Endothelial cell of umbilical vein (primary cell): ENCODE results near the gene MYOF. TPM values are rescaled to one million over a fixed set of nuclear protein-coding genes. Genes with fewer than 3 reads are reported as not detected.

Source experiments
- BruUV-seq: library from RNA; stranded (reverse); fragments of 400-500 nt; replicated peaks from 2 replicates; lab custom pipeline; 2021; lab: Mats Ljungman, UMichigan
- CTCF ChIA-PET: fragments of 300-600, 350-600 bp; sonication (Branson Sonifier 250); formaldehyde crosslinking; loops from one replicate; lab custom pipeline; 2021; ENCODE audit warnings: antibody characterized with exemption, inconsistent platforms; lab: Charles Lee
- POLR2A ChIA-PET: fragments of 300-600, 350-600 bp; sonication (Branson Sonifier 250); formaldehyde crosslinking; loops from one replicate; lab custom pipeline; 2021; ENCODE audit warnings: antibody characterized with exemption, inconsistent platforms; lab: Charles Lee
- DNase-seq: peaks from one replicate; pipeline ENCODE4 v3.0.0-alpha.2; 2011; ENCODE audit warnings: low read depth, low spot score
- FAIRE-seq: peaks from 2 replicates; lab custom pipeline; 2011; peaks lifted over from hg19 to GRCh38; lab: Jason Lieb, UNC
- H2AFZ ChIP-seq: 2 replicates; pipeline ENCODE4 v1.6.0; 2012; ENCODE audit warnings: low read depth, low read length, control low read depth, inconsistent platforms
- H3K27ac ChIP-seq: 2 replicates; pipeline ENCODE4 v1.5.1; 2011; ENCODE audit warnings: low read depth, mild to moderate bottlenecking, control low read depth, low read length, moderate library complexity; ENCODE audit not compliant: insufficient read depth
- H3K27me3 ChIP-seq, 2 experiments: 2 replicates each; pipeline versions ENCODE4 v1.6.0 to v1.6.1; 2011; ENCODE audit warnings: low read length in 2 of 2, mixed read lengths in 1 of 2; ENCODE audit not compliant: control insufficient read depth in 2 of 2, insufficient read depth in 2 of 2
- H3K36me3 ChIP-seq, 2 experiments: 2 replicates in 1 of 2; 3 replicates in 1 of 2; pipeline ENCODE4 v1.5.1; 2011; ENCODE audit warnings: low read length in 2 of 2, mild to moderate bottlenecking in 1 of 2, moderate library complexity in 1 of 2; ENCODE audit not compliant: control insufficient read depth in 2 of 2, insufficient read depth in 2 of 2; ENCODE audit errors: extremely low read depth in 1 of 2
- H3K4me1 ChIP-seq: 3 replicates; pipeline ENCODE4 v1.5.1; 2011; ENCODE audit warnings: mild to moderate bottlenecking, low read length; ENCODE audit not compliant: control insufficient read depth, insufficient read depth; ENCODE audit errors: extremely low read depth
- H3K4me2 ChIP-seq: 2 replicates; pipeline ENCODE4 v1.6.1; 2011; ENCODE audit warnings: low read length, control low read depth, mixed read lengths; ENCODE audit not compliant: insufficient read depth
- H3K4me3 ChIP-seq, 3 experiments: fragments of 200-600 bp in 1 of 3; sonication (generic), shearing (Covaris generic) in 1 of 3; replicated peaks in 1 of 3; 2 replicates each; pipeline ENCODE4 v1.5.1; 2011 to 2016; ENCODE audit warnings: control low read depth in 3 of 3, low read length in 3 of 3, mild to moderate bottlenecking in 2 of 3, inconsistent platforms in 1 of 3, low read depth in 1 of 3, moderate library complexity in 1 of 3; ENCODE audit not compliant: insufficient read depth in 1 of 3
- H3K79me2 ChIP-seq: 2 replicates; pipeline ENCODE4 v1.6.0; 2012; ENCODE audit warnings: low read length, inconsistent platforms; ENCODE audit not compliant: control insufficient read depth, insufficient read depth
- H3K9ac ChIP-seq: replicated peaks from 2 replicates; pipeline ENCODE3; 2011; ENCODE audit warnings: low read length, control low read depth; ENCODE audit not compliant: insufficient read depth; ENCODE audit errors: extremely low read depth
- H3K9me1 ChIP-seq: replicated peaks from 3 replicates; pipeline ENCODE4 v1.6.0; 2011; ENCODE audit warnings: mild to moderate bottlenecking, low read length; ENCODE audit not compliant: control insufficient read depth, insufficient read depth; ENCODE audit errors: extremely low read depth
- H3K9me3 ChIP-seq: replicated peaks from 2 replicates; pipeline ENCODE4 v1.5.1; 2012; ENCODE audit warnings: low read length, inconsistent platforms; ENCODE audit not compliant: control insufficient read depth, insufficient read depth
- H4K20me1 ChIP-seq: replicated peaks from 2 replicates; pipeline ENCODE3; 2011; ENCODE audit warnings: mild to moderate bottlenecking, low read length; ENCODE audit not compliant: control insufficient read depth, insufficient read depth; ENCODE audit errors: extremely low read depth
- CTCF ChIP-seq, 2 donors: IDR thresholded peaks; 1 replicate in 1 of 2; 2 replicates in 1 of 2; pipeline ENCODE4 v1.5.1; 2011; ENCODE audit warnings: low read length in 2 of 2, mild to moderate bottlenecking in 2 of 2, moderate library complexity in 2 of 2, control low read depth in 1 of 2, inconsistent platforms in 1 of 2, low read depth in 1 of 2; ENCODE audit not compliant: insufficient read depth in 1 of 2; ENCODE audit errors: extremely low read depth in 1 of 2
- EZH2 ChIP-seq: IDR thresholded peaks from 2 replicates; pipeline ENCODE4 v1.6.1; 2012; ENCODE audit warnings: borderline replicate concordance, low read depth, mild to moderate bottlenecking, moderate library complexity, low read length, inconsistent platforms; ENCODE audit not compliant: severe bottlenecking
- FOS ChIP-seq: IDR thresholded peaks from 2 replicates; pipeline ENCODE4 v1.6.1; 2011; ENCODE audit warnings: mild to moderate bottlenecking, low read length, moderate library complexity, borderline replicate concordance; ENCODE audit not compliant: insufficient read depth
- GATA2 ChIP-seq: IDR thresholded peaks from 2 replicates; pipeline ENCODE4 v1.7.0; 2011; ENCODE audit warnings: low read depth, mild to moderate bottlenecking, moderate library complexity, mixed read lengths, low read length; ENCODE audit not compliant: insufficient read length, insufficient read depth
- JUN ChIP-seq: IDR thresholded peaks from 2 replicates; pipeline ENCODE4 v1.6.1; 2011; ENCODE audit warnings: borderline replicate concordance, low read depth; ENCODE audit not compliant: insufficient read length, insufficient read depth
- MYC ChIP-seq: IDR thresholded peaks from one replicate; pipeline ENCODE4 v1.6.1; 2011; ENCODE audit warnings: mild to moderate bottlenecking, low read depth, low read length
- POLR2A ChIP-seq: IDR thresholded peaks from 2 replicates; pipeline ENCODE4 v1.6.1; 2012; ENCODE audit warnings: low read depth, mild to moderate bottlenecking, control low read depth, low read length
- POLR2AphosphoS5 ChIP-seq: IDR thresholded peaks from 2 replicates; pipeline ENCODE4 v1.6.1; 2012; ENCODE audit warnings: low read depth, mild to moderate bottlenecking, control low read depth, low read length, moderate library complexity; ENCODE audit not compliant: insufficient read depth
- dilution Hi-C: fragments of 300-500 bp; cut with MboI; formaldehyde crosslinking; loops from one replicate; pipeline ENCODE4 v1.15.0; 2019; ENCODE audit warnings: low sequenced_read_pairs; ENCODE audit not compliant: extremely low pct_ligation_motif_present
- intact Hi-C: fragments of 100-400 bp; cut with micrococcal nuclease; formaldehyde crosslinking; loops from one replicate; pipeline ENCODE4 v1.10.0; 2022
- polyA plus RNA-seq, 4 experiments: library from polyadenylated mRNA; depleted of rRNA in 3 of 4; stranded (reverse) in 3 of 4; unstranded in 1 of 4; fragments of >200 nt; gene quantifications; 2 replicates each; pipeline versions ENCODE4 v1.2.1 to v1.2.3, GENCODE V29; 2011 to 2012; ENCODE audit warnings: missing spikeins in 1 of 4
- total RNA-seq: library from RNA; stranded (reverse); gene quantifications from 2 replicates; pipeline ENCODE4 v1.2.3, GENCODE V29; 2021
- TF ChIP-seq, protein P1 (sequence below): IDR thresholded peaks from 2 replicates; pipeline ENCODE4 v1.6.1; 2011; ENCODE audit not compliant: insufficient read depth, insufficient read length

MYOF gene
- total and polyA plus RNA-seq, 2 donors (not counting 3 experiments of a cell fraction or from before 2014, with no cell fraction given) = 98.4 to 379 TPM

DNA sequence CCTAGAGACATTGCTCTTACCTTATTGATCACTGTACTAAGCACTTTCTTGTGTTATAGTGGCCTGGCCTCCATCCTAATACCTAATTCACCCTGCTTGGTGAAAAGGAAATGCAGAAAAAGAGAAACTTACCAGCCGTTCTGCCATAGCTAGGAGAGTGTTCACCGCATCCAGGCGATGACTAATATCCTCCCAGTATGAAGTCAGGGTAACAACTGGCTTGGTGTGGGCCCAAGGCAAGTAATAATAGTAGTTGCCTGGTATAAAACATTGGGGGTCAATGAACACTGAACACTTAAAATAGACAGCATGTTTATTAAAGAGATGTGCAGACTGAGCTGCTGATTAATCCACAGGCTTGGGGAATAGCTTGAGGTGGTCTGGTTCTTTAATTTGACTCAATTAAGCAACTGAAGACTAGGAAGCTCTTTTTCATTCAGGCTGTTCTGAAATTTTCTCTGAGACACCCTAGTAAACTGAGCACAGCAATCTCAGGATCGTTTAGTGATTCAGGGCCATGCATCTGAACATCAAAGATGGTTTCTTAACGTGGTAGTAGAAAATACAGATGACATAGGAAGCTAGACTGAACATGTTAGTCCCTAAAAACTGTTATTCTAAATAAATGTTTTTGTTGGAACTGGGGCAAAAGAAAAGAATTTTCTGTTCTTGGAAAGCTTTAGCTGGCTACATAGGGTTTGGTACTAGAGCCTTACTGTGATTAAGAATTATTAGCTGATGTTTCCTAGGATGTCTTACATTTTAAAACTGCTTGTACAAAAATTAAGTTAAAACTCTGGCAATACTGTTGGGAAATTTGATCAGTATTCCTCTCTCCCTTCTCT is 102.2 kb downstream of the MYOF start:
- no peak for TF ChIP-seq POLR2A
- TF ChIP-seq FOS = peak; percentile 90
- TF ChIP-seq POLR2AphosphoS5 = peak; percentile 59
- TF ChIP-seq JUN = peak; percentile 81
- Histone ChIP-seq H3K9ac (peak overlapping the region; percentile 65), H3K4me1 (peaks cover 58% of the 10 kb centered on the region), H3K4me2 (peak overlapping the region; percentile 65), H3K4me3 (no peak overlapping the region), H4K20me1 (no peaks in the 10 kb centered on the region), H3K9me1 (no peaks in the 10 kb centered on the region), H3K9me3 (no peaks in the 10 kb centered on the region), H3K27me3 (no peaks in the 10 kb centered on the region), H3K27ac (peak overlapping the region; percentile 73), H3K79me2 (peaks cover 10% of the 10 kb centered on the region), H3K36me3 (peaks cover 31 to 37% of the 10 kb centered on the region in 2 experiments), H2AFZ (no peak overlapping the region)
- peak; percentile 81 for FAIRE-seq
- ChIA-PET POLR2A (interaction anchor here (0.8 to 1.5 kb wide), 4 partner anchors 78 to 100 kb away, joined by 3 read pairs; no protein-coding TSS in a partner anchor), CTCF (interaction anchor here (0.6 to 7.5 kb wide), 12 partner anchors 11 to 132 kb away, joined by 3 to 451 read pairs (median 4); partner anchors contain the start of gene MYOF)
- intact Hi-C loops = no loop called here
- peak; percentile 83 for DNase-seq
- dilution Hi-C loops = no loop called here
- BruUV-seq = TSS peak; percentile 63

DNA sequence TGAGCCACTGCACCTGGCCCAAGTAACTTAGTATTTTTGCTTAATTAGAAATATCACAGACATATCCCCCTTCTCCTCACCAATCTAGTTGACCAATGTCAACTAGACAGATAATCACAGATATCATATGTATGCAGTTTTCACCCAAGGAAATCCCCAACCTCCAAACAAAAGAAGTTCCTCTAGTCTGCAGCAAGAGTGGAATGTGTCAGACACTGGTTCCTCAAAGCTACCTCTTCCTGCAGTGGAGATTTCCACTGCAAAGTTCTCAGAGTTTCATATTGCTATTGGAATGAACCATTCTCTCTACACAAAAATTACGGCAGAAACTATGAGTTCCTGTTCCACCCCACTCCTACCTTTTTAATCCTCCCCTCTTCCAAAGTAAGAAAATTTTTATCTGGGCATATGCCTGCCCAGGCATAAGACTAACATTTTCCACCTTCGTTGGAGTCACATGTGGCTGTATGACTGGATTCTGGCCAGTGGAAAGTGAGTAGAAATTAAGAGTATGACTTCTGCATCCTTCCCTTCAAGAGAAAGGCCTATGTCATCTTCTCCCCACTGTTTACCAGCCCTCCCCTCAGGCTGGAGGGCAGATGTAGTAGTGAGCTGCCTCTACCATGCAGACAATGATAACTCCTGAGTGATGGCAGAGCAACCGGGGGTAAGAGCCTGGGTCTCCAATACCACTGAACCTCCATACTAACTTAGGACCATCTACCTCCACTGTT is 103.0 kb downstream of the MYOF start:
- ChIA-PET CTCF (interaction anchor here (0.6 to 7.5 kb wide), 12 partner anchors 12 to 132 kb away, joined by 3 to 451 read pairs (median 4); partner anchors contain the start of gene MYOF), POLR2A (interaction anchor here (0.9 to 1.5 kb wide), 3 partner anchors 92 to 101 kb away, joined by 3 read pairs; no protein-coding TSS in a partner anchor)
- Histone ChIP-seq H3K79me2 (peaks cover 13% of the 10 kb centered on the region), H3K27me3 (no peaks in the 10 kb centered on the region), H3K9me3 (no peaks in the 10 kb centered on the region), H3K9ac (peak overlapping the region; percentile 36), H3K27ac (peak overlapping the region; percentile 73), H3K9me1 (no peaks in the 10 kb centered on the region), H3K4me2 (peak overlapping the region; percentile 65), H2AFZ (no peak overlapping the region), H3K4me1 (peaks cover 52% of the 10 kb centered on the region), H4K20me1 (no peaks in the 10 kb centered on the region), H3K36me3 (peaks cover 35 to 40% of the 10 kb centered on the region in 2 experiments), H3K4me3 (no peak overlapping the region)
- BruUV-seq = TSS peak; percentile 31
- intact Hi-C loops = no loop called here
- DNase-seq (peak; percentile 65), FAIRE-seq (no peak)
- TF ChIP-seq POLR2AphosphoS5 (no peak), POLR2A (no peak), CTCF (IDR thresholded peaks at IDR 0.05; ENCODE audit: extremely low read depth in 1 of 2, insufficient read depth in 1 of 2, low read depth in 1 of 2, low read length in 2 of 2) (no peak), EZH2 (no peak), FOS (no peak), JUN (no peak), GATA2 (no peak), MYC (no peak)
- TF ChIP-seq, protein P1, sequence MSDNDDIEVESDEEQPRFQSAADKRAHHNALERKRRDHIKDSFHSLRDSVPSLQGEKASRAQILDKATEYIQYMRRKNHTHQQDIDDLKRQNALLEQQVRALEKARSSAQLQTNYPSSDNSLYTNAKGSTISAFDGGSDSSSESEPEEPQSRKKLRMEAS = no peak
- dilution Hi-C loops = no loop called here
